H1 (cell line): ENCODE results near the gene SOX12. TPM values are rescaled to one million over a fixed set of nuclear protein-coding genes. Genes with fewer than 3 reads are reported as not detected.

Experiments used
- CTCF ChIA-PET: fragments of 300-600 bp; sonication (Branson Sonifier 250); formaldehyde crosslinking; loops from one replicate; lab custom pipeline; 2021; ENCODE audit not compliant: partially characterized antibody; lab: Charles Lee
- POLR2A ChIA-PET: fragments of 300-600 bp; sonication (Branson Sonifier 250); formaldehyde crosslinking; loops from one replicate; lab custom pipeline; 2021; ENCODE audit warnings: inconsistent platforms; ENCODE audit not compliant: partially characterized antibody; lab: Charles Lee
- DNase-seq, 2 experiments: peaks; one replicate each; pipeline versions ENCODE4 v3.0.0 to v3.0.0-alpha.2; 2010 to 2022; ENCODE audit warnings: low spot score in 2 of 2, low read depth in 1 of 2, mixed read lengths in 1 of 2
- FAIRE-seq: peaks from 2 replicates; lab custom pipeline; 2011; peaks lifted over from hg19 to GRCh38; lab: Jason Lieb, UNC
- H2AFZ ChIP-seq: 2 replicates; pipeline ENCODE4 v1.8.1; 2012; ENCODE audit warnings: low read length, inconsistent platforms
- H2AK5ac ChIP-seq: 2 replicates; pipeline ENCODE4 v1.6.1; 2013; ENCODE audit warnings: low read depth, low read length
- H2BK120ac ChIP-seq: replicated peaks from 2 replicates; pipeline ENCODE3; 2013; ENCODE audit warnings: low read depth, low read length, inconsistent platforms
- H2BK12ac ChIP-seq: 2 replicates; pipeline ENCODE4 v1.6.1; 2013; ENCODE audit warnings: low read depth, low read length
- H2BK15ac ChIP-seq: 2 replicates; pipeline ENCODE4 v1.6.1; 2013; ENCODE audit warnings: low read length
- H2BK20ac ChIP-seq: 2 replicates; pipeline ENCODE4 v1.6.1; 2013; ENCODE audit warnings: low read length
- H2BK5ac ChIP-seq: 2 replicates; pipeline ENCODE4 v1.6.1; 2013; ENCODE audit warnings: low read depth, low read length
- H3K14ac ChIP-seq: 2 replicates; pipeline ENCODE4 v1.6.1; 2013; ENCODE audit warnings: inconsistent platforms; ENCODE audit not compliant: insufficient read length
- H3K18ac ChIP-seq: 2 replicates; pipeline ENCODE4 v1.6.1; 2013; ENCODE audit warnings: low read length; ENCODE audit errors: extremely low read depth
- H3K23ac ChIP-seq: 2 replicates; pipeline ENCODE4 v1.6.1; 2013; ENCODE audit warnings: inconsistent platforms; ENCODE audit not compliant: insufficient read length
- H3K23me2 ChIP-seq: 2 replicates; pipeline ENCODE4 v1.6.1; 2013; ENCODE audit warnings: low read depth, low read length
- H3K27ac ChIP-seq: 2 replicates; pipeline ENCODE4 v1.6.1; 2011; ENCODE audit warnings: low read depth, low read length, inconsistent platforms
- H3K27me3 ChIP-seq, 4 experiments: replicated peaks in 1 of 4; 1 replicate in 1 of 4; 2 replicates in 3 of 4; pipeline versions ENCODE4 v1.6.1 to v1.8.1; 2011 to 2013; ENCODE audit warnings: low read length in 3 of 4, mild to moderate bottlenecking in 3 of 4, inconsistent platforms in 2 of 4, mixed read lengths in 2 of 4, moderate library complexity in 1 of 4; ENCODE audit not compliant: control insufficient read depth in 3 of 4, insufficient read depth in 3 of 4; ENCODE audit errors: extremely low read depth in 1 of 4
- H3K36me3 ChIP-seq, 4 experiments: 2 replicates each; pipeline versions ENCODE4 v1.6.1 to v1.8.1; 2011 to 2013; ENCODE audit warnings: mild to moderate bottlenecking in 4 of 4, low read length in 3 of 4, moderate library complexity in 2 of 4, control low read depth in 1 of 4, inconsistent platforms in 1 of 4; ENCODE audit not compliant: insufficient read depth in 4 of 4, control insufficient read depth in 2 of 4
- H3K4ac ChIP-seq: replicated peaks from 2 replicates; pipeline ENCODE3; 2013; ENCODE audit warnings: low read length, low read depth, mixed read lengths, inconsistent platforms; ENCODE audit not compliant: insufficient read length
- H3K4me1 ChIP-seq, 4 experiments: replicated peaks in 1 of 4; 1 replicate in 1 of 4; 2 replicates in 3 of 4; pipeline versions ENCODE4 v1.6.1 to v1.8.1; 2011 to 2013; ENCODE audit warnings: low read length in 3 of 4, inconsistent platforms in 2 of 4, mixed read lengths in 1 of 4; ENCODE audit not compliant: insufficient read depth in 4 of 4, control insufficient read depth in 3 of 4
- H3K4me2 ChIP-seq, 2 experiments: 2 replicates each; pipeline versions ENCODE4 v1.6.1 to v1.8.1; 2011 to 2013; ENCODE audit warnings: low read depth in 2 of 2, low read length in 2 of 2, control low read depth in 1 of 2, inconsistent platforms in 1 of 2, mild to moderate bottlenecking in 1 of 2; ENCODE audit not compliant: insufficient read depth in 1 of 2
- H3K4me3 ChIP-seq, 4 experiments: fragments of 200-600, 300-600 bp in 1 of 4; sonication (generic), shearing (Covaris generic), sonication (Bioruptor Twin) in 1 of 4; 2 replicates each; pipeline versions ENCODE4 v1.5.1 to v1.8.1; 2011 to 2016; ENCODE audit warnings: low read length in 4 of 4, low read depth in 3 of 4, control low read depth in 2 of 4, inconsistent platforms in 2 of 4, mild to moderate bottlenecking in 2 of 4, mixed read lengths in 1 of 4, moderate library complexity in 1 of 4; ENCODE audit not compliant: insufficient read depth in 2 of 4; ENCODE audit errors: extremely low read depth in 1 of 4
- H3K56ac ChIP-seq: replicated peaks from 2 replicates; pipeline ENCODE3; 2013; ENCODE audit warnings: low read depth, mild to moderate bottlenecking, mixed read lengths, low read length, inconsistent platforms; ENCODE audit not compliant: insufficient read length
- H3K79me1 ChIP-seq: 2 replicates; pipeline ENCODE4 v1.6.1; 2013; ENCODE audit warnings: low read depth, low read length, control low read depth
- H3K79me2 ChIP-seq, 2 experiments: 2 replicates each; pipeline versions ENCODE4 v1.6.1 to v1.8.1; 2012 to 2013; ENCODE audit warnings: low read length in 2 of 2, mild to moderate bottlenecking in 2 of 2, inconsistent platforms in 1 of 2; ENCODE audit not compliant: insufficient read depth in 2 of 2, control insufficient read depth in 1 of 2
- H3K9ac ChIP-seq, 4 experiments: replicated peaks in 1 of 4; 1 replicate in 1 of 4; 2 replicates in 3 of 4; pipeline versions ENCODE4 v1.6.1 to v1.8.1; 2011 to 2013; ENCODE audit warnings: low read depth in 3 of 4, low read length in 3 of 4, control low read depth in 2 of 4, mild to moderate bottlenecking in 2 of 4, moderate library complexity in 2 of 4, inconsistent platforms in 1 of 4; ENCODE audit errors: extremely low read depth in 1 of 4
- H3K9me3 ChIP-seq, 2 experiments: 2 replicates each; pipeline versions ENCODE4 v1.6.1 to v1.8.1; 2012 to 2013; ENCODE audit warnings: mild to moderate bottlenecking in 2 of 2, moderate library complexity in 2 of 2, control low read depth in 1 of 2, inconsistent platforms in 1 of 2, low read depth in 1 of 2, low read length in 1 of 2, mixed read lengths in 1 of 2; ENCODE audit not compliant: insufficient read depth in 2 of 2
- H4K20me1 ChIP-seq, 2 experiments: replicated peaks in 1 of 2; 2 replicates each; pipeline versions ENCODE3 to v1.8.1; 2011 to 2013; ENCODE audit warnings: inconsistent platforms in 2 of 2, low read length in 2 of 2, mild to moderate bottlenecking in 1 of 2; ENCODE audit not compliant: insufficient read depth in 2 of 2, control insufficient read depth in 1 of 2
- H4K5ac ChIP-seq: 2 replicates; pipeline ENCODE4 v1.6.1; 2013; ENCODE audit warnings: low read length, low read depth, mixed read lengths, inconsistent platforms; ENCODE audit not compliant: insufficient read length
- H4K8ac ChIP-seq: 2 replicates; pipeline ENCODE4 v1.8.0; 2013; ENCODE audit warnings: mild to moderate bottlenecking, moderate library complexity, low read length, inconsistent platforms; ENCODE audit not compliant: insufficient read depth; ENCODE audit errors: extremely low read depth
- H4K91ac ChIP-seq: replicated peaks from 2 replicates; pipeline ENCODE3; 2013; ENCODE audit warnings: low read length, mixed read lengths, inconsistent platforms; ENCODE audit not compliant: insufficient read length
- PHF8 ChIP-seq: fragments of 200-600 bp; sonication (generic); conservative IDR thresholded peaks from 2 replicates; pipeline ENCODE4 v1.7.1; 2012; ENCODE audit warnings: low read depth, mild to moderate bottlenecking, inconsistent platforms, low read length, moderate library complexity
- POLR2AphosphoS5 ChIP-seq: IDR thresholded peaks from 2 replicates; pipeline ENCODE4 v1.6.1; 2011; ENCODE audit warnings: low read depth, low read length
- RAD21 ChIP-seq, 2 experiments: IDR thresholded peaks in 1 of 2; conservative IDR thresholded peaks in 1 of 2; 2 replicates each; pipeline ENCODE4 v1.6.1; 2011; ENCODE audit warnings: low read depth in 2 of 2, low read length in 2 of 2, improper control_type of control experiment in 1 of 2, inconsistent platforms in 1 of 2, mild to moderate bottlenecking in 1 of 2, moderate library complexity in 1 of 2
- RBBP5 ChIP-seq: IDR thresholded peaks from 2 replicates; pipeline ENCODE4 v1.7.1; 2012; ENCODE audit warnings: low read depth, mild to moderate bottlenecking, inconsistent platforms, low read length, moderate library complexity, borderline replicate concordance
- SP1 ChIP-seq: IDR thresholded peaks from 2 replicates; pipeline ENCODE4 v1.6.1; 2011; ENCODE audit warnings: low read depth, low read length
- WGBS, 2 experiments: shearing (Covaris generic) in 1 of 2; methylation state at CpG; one replicate each; pipeline versions ENCODE4 v1.1.6 to v1.1.7; 2013 to 2015; ENCODE audit warnings: low lambda C conversion rate in 2 of 2, mixed read lengths in 2 of 2, inconsistent platforms in 1 of 2, low coverage in 1 of 2, missing lambda C conversion rate in 1 of 2; ENCODE audit not compliant: insufficient replicate concordance in 2 of 2, insufficient coverage in 1 of 2, insufficient read length in 1 of 2; ENCODE audit errors: extremely low coverage in 1 of 2, missing lambda C conversion rate in 1 of 2; 5-methylcytosine and 5-hydroxymethylcytosine counted together
- polyA plus RNA-seq, 7 experiments: library from polyadenylated mRNA; depleted of rRNA in 3 of 7; stranded (reverse) in 5 of 7; unstranded in 2 of 7; fragments of >200 nt in 5 of 7; fragments of 200-250 nt in 2 of 7; gene quantifications; 1 replicate in 5 of 7; 2 replicates in 1 of 7; 4 replicates in 1 of 7; pipeline versions ENCODE4 v1.2.1 to v1.2.3, GENCODE V29; 2011 to 2013; ENCODE audit warnings: missing spikeins in 2 of 7, mixed read lengths in 2 of 7
- total RNA-seq: library from RNA; stranded (reverse); fragmentation: NEBNext Ultra II Directional; extraction: Animal tissue kit (Norgen Biotek cat#: 25700); gene quantifications from 2 replicates; pipeline ENCODE4 v1.2.1, GENCODE V29; 2021

The SOX12 gene
- total and polyA plus RNA-seq, 2 of the 8 experiments (the other 6 are each of a cell fraction or from before 2014, with no cell fraction given) = 6.4 to 63.0 TPM

DNA sequence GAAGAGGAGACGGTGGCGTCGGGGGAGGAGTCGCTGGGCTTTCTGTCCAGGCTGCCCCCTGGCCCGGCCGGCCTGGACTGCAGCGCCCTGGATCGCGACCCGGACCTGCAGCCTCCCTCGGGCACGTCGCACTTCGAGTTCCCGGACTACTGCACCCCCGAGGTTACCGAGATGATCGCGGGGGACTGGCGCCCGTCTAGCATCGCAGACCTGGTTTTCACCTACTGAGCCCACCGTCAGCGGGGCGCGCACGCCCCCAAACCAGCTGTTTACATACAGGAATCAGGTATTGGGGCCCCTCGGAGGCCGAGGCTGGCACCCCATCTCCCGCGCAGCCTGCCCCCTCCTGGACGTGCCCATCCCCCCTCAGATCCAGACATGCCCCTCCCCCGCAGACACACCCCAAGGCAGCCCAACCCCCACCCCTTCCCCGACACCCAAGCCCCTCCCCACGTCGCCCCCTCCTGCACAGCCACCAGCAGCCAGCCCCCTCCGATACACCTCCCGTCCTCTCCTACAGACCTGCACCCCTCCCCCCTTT lies 1.4 kb downstream of the SOX12 start:
- POLR2A ChIA-PET = interaction anchor here (0.7 to 7.7 kb wide), 13 partner anchors 11 to 121 kb away, joined by 3 to 97 read pairs (median 6); partner anchors contain the start of gene NRSN2
- CTCF ChIA-PET = interaction anchor here (1.0 to 3.9 kb wide), 3 partner anchors 11 to 60 kb away, joined by 3 to 12 read pairs (median 3); no protein-coding TSS in a partner anchor
- Histone ChIP-seq H3K27me3 (no peaks in the 10 kb centered on the region), H4K8ac (peak overlapping the region; percentile 90), H3K18ac (peak overlapping the region; percentile 91), H3K56ac (peak overlapping the region; percentile 67), H3K4me2 (peak overlapping the region; percentile 27 to 85), H2BK12ac (no peak overlapping the region; the same call in 1 of the 2 replicates), H2BK5ac (peak overlapping the region; percentile 98), H3K9me3 (no peaks in the 10 kb centered on the region), H2BK15ac (peak overlapping the region; percentile 81; the same call in 1 of the 2 replicates), H2AFZ (no peak overlapping the region), H3K36me3 (peaks cover 0 to 3% (median 0%) of the 10 kb centered on the region in 4 experiments; a peak in 1 of 8 replicates), H3K27ac (peak overlapping the region; percentile 90), H3K4me1 (peaks cover 12 to 33% (median 21%) of the 10 kb centered on the region in 4 experiments), H3K4ac (peak overlapping the region; percentile 76), H2BK120ac (peak overlapping the region; percentile 68), H2BK20ac (no peak overlapping the region; the same call in 1 of the 2 replicates), H3K23ac (no peak overlapping the region), H3K79me2 (peaks cover 7 to 31% of the 10 kb centered on the region in 2 experiments), H3K23me2 (peaks cover 9% of the 10 kb centered on the region; the same call in 1 of the 2 replicates), H4K5ac (peak overlapping the region; percentile 69), H4K20me1 (peaks cover 19 to 30% of the 10 kb centered on the region in 2 experiments), H3K9ac (peak overlapping the region; percentile 19 to 94 (median 90)), H3K14ac (no peak overlapping the region), H4K91ac (peak overlapping the region; percentile 95), H3K4me3 (peak overlapping the region; percentile 68 to 95 (median 91)), H2AK5ac (no peak overlapping the region; the same call in 1 of the 2 replicates), H3K79me1 (peaks cover 12% of the 10 kb centered on the region)
- FAIRE-seq = no peak
- TF ChIP-seq POLR2AphosphoS5 (peak; percentile 64; the same call in 1 of the 2 replicates), RAD21 (IDR thresholded peaks at IDR 0.05 in 1 of 2, conservative IDR thresholded peaks at IDR 0.05 in 1 of 2; ENCODE audit: low read depth in 2 of 2, low read length in 2 of 2) (no peak), SP1 (no peak), RBBP5 (0 out of 2 replicates have a peak, but pooled peaks have one; percentile 70), PHF8 (peak; percentile 36)
- 20% methylated on average over 1 of the region's 38 CpGs; no CpG with 5 or more reads in 1 of the 2 experiments for WGBS, 2 experiments
- DNase-seq = no peak
